IMR-90 (cell line): ENCODE measurements around the gene BRINP3. TPM values are rescaled to one million over a fixed set of nuclear protein-coding genes. Genes with fewer than 3 reads are reported as not detected.

Source experiments
- ATAC-seq: fragments of 200-7000 bp; cut with Tn5 transposase; 2 replicates; pipeline ENCODE4 v1.9.1; 2020; ENCODE audit warnings: low read depth, mild to moderate bottlenecking, moderate library complexity
- BruUV-seq: library from RNA; stranded (reverse); fragments of 400-500 nt; replicated peaks from 2 replicates; lab custom pipeline; 2021; lab: Mats Ljungman, UMichigan
- CTCF ChIA-PET: fragments of 300-600 bp; formaldehyde crosslinking; extraction: SDS; loops from one replicate; lab custom pipeline; 2021; ENCODE audit warnings: antibody characterized with exemption; lab: Yijun Ruan, JAX
- POLR2A ChIA-PET: fragments of 300-600 bp; sonication (Branson Sonifier 250); formaldehyde crosslinking; loops from one replicate; lab custom pipeline; 2022; ENCODE audit warnings: antibody characterized with exemption; ENCODE audit not compliant: unreplicated experiment; lab: Charles Lee
- DNase-seq: peaks from one replicate; pipeline ENCODE4 v3.0.0; 2013
- H2AFZ ChIP-seq: replicated peaks from 2 replicates; pipeline ENCODE3; 2013; ENCODE audit warnings: low read length, mild to moderate bottlenecking; ENCODE audit not compliant: poor library complexity
- H2AK5ac ChIP-seq: 2 replicates; pipeline ENCODE4 v1.6.1; 2013; ENCODE audit warnings: low read depth, low read length, inconsistent platforms
- H2AK9ac ChIP-seq: replicated peaks from 2 replicates; pipeline ENCODE3; 2013; ENCODE audit warnings: mild to moderate bottlenecking, low read depth, low read length, moderate library complexity; ENCODE audit not compliant: poor library complexity
- H2BK120ac ChIP-seq: 2 replicates; pipeline ENCODE4 v1.6.1; 2013; ENCODE audit warnings: low read depth, low read length, inconsistent platforms
- H2BK15ac ChIP-seq: 3 replicates; pipeline ENCODE4 v1.6.1; 2013; ENCODE audit warnings: low read depth, low read length, inconsistent platforms
- H2BK20ac ChIP-seq: 2 replicates; pipeline ENCODE4 v1.6.1; 2013; ENCODE audit warnings: low read depth, mild to moderate bottlenecking, inconsistent platforms, low read length, moderate library complexity
- H2BK5ac ChIP-seq: 2 replicates; pipeline ENCODE4 v1.6.1; 2013; ENCODE audit warnings: mild to moderate bottlenecking, low read depth, low read length, inconsistent platforms; ENCODE audit not compliant: poor library complexity, severe bottlenecking
- H3K14ac ChIP-seq: replicated peaks from 2 replicates; pipeline ENCODE4 v1.6.1; 2013; ENCODE audit warnings: low read depth, low read length, inconsistent platforms
- H3K18ac ChIP-seq: 2 replicates; pipeline ENCODE4 v1.6.1; 2013; ENCODE audit warnings: low read depth, low read length, control low read depth
- H3K23ac ChIP-seq: 2 replicates; pipeline ENCODE4 v1.6.1; 2013; ENCODE audit warnings: low read depth, low read length, inconsistent platforms
- H3K27ac ChIP-seq: 2 replicates; pipeline ENCODE4 v1.5.1; 2013; ENCODE audit warnings: mild to moderate bottlenecking, control low read depth, low read length; ENCODE audit not compliant: insufficient read depth
- H3K27me3 ChIP-seq: 2 replicates; pipeline ENCODE4 v1.6.1; 2013; ENCODE audit warnings: low read length; ENCODE audit not compliant: control insufficient read depth, insufficient read depth
- H3K36me3 ChIP-seq: 2 replicates; pipeline ENCODE4 v1.6.1; 2013; ENCODE audit warnings: low read length, mixed read lengths; ENCODE audit not compliant: control insufficient read depth, insufficient read depth
- H3K4ac ChIP-seq: 2 replicates; pipeline ENCODE4 v1.6.1; 2013; ENCODE audit warnings: low read depth, low read length, inconsistent platforms
- H3K4me1 ChIP-seq: 2 replicates; pipeline ENCODE4 v1.6.1; 2013; ENCODE audit warnings: low read length, mixed read lengths; ENCODE audit not compliant: control insufficient read depth, insufficient read depth
- H3K4me2 ChIP-seq: 2 replicates; pipeline ENCODE4 v1.6.1; 2013; ENCODE audit warnings: low read depth, mild to moderate bottlenecking, control low read depth, low read length, moderate library complexity
- H3K4me3 ChIP-seq: 2 replicates; pipeline ENCODE4 v1.5.1; 2013; ENCODE audit warnings: low read depth, mild to moderate bottlenecking, control low read depth, low read length, moderate library complexity; ENCODE audit not compliant: insufficient read depth
- H3K56ac ChIP-seq: 2 replicates; pipeline ENCODE4 v1.6.1; 2013; ENCODE audit warnings: low read length, inconsistent platforms; ENCODE audit not compliant: insufficient read depth; ENCODE audit errors: extremely low read depth
- H3K79me1 ChIP-seq, 2 experiments: 2 replicates each; pipeline ENCODE4 v1.6.1; 2013; ENCODE audit warnings: low read length in 2 of 2, inconsistent platforms in 1 of 2, low read depth in 1 of 2
- H3K9ac ChIP-seq: 2 replicates; pipeline ENCODE4 v1.6.1; 2013; ENCODE audit warnings: low read depth, low read length, control low read depth
- H3K9me1 ChIP-seq: 2 replicates; pipeline ENCODE4 v1.6.1; 2013; ENCODE audit warnings: low read length, inconsistent platforms; ENCODE audit not compliant: insufficient read depth
- H3K9me3 ChIP-seq: 2 replicates; pipeline ENCODE4 v1.6.1; 2013; ENCODE audit warnings: low read length; ENCODE audit not compliant: control insufficient read depth, insufficient read depth
- H4K20me1 ChIP-seq: 2 replicates; pipeline ENCODE4 v1.6.1; 2013; ENCODE audit warnings: low read length, inconsistent platforms; ENCODE audit not compliant: insufficient read depth
- H4K5ac ChIP-seq: 2 replicates; pipeline ENCODE4 v1.6.1; 2013; ENCODE audit warnings: mild to moderate bottlenecking, low read depth, low read length, control low read depth
- H4K8ac ChIP-seq, 2 experiments: 2 replicates each; pipeline ENCODE4 v1.6.1; 2013; ENCODE audit warnings: low read depth in 2 of 2, low read length in 2 of 2, control low read depth in 1 of 2, inconsistent platforms in 1 of 2
- H4K91ac ChIP-seq: 2 replicates; pipeline ENCODE4 v1.6.1; 2013; ENCODE audit warnings: low read depth, low read length, inconsistent platforms; ENCODE audit not compliant: insufficient read depth
- BHLHE40 ChIP-seq: fragments of 150-350 bp; IDR thresholded peaks from 2 replicates; pipeline ENCODE4 v1.6.1; 2016; ENCODE audit warnings: mild to moderate bottlenecking, low read depth, low read length
- CEBPB ChIP-seq: IDR thresholded peaks from 2 replicates; pipeline ENCODE4 v1.6.1; 2012; ENCODE audit warnings: low read depth, low read length, improper control_type of control experiment
- CHD1 ChIP-seq: IDR thresholded peaks from 2 replicates; pipeline ENCODE4 v1.6.1; 2012; ENCODE audit warnings: low read depth, low read length, improper control_type of control experiment
- FOS ChIP-seq: fragments of 150-350 bp; IDR thresholded peaks from 2 replicates; pipeline ENCODE4 v1.6.1; 2016; ENCODE audit warnings: low read depth, low read length
- MAFK ChIP-seq: IDR thresholded peaks from 2 replicates; pipeline ENCODE4 v1.6.1; 2012; ENCODE audit warnings: low read depth, low read length, improper control_type of control experiment
- MAZ ChIP-seq: IDR thresholded peaks from 2 replicates; pipeline ENCODE4 v1.6.1; 2012; ENCODE audit warnings: low read depth, mild to moderate bottlenecking, low read length, improper control_type of control experiment, moderate library complexity, borderline replicate concordance
- MXI1 ChIP-seq: IDR thresholded peaks from 2 replicates; pipeline ENCODE4 v1.6.1; 2012; ENCODE audit warnings: low read depth, mild to moderate bottlenecking, low read length, moderate library complexity, borderline replicate concordance
- NFE2L2 ChIP-seq: fragments of 150-350 bp; IDR thresholded peaks from 2 replicates; pipeline ENCODE4 v1.6.1; 2016; ENCODE audit warnings: low read depth, mild to moderate bottlenecking, low read length
- POLR2A ChIP-seq: IDR thresholded peaks from 2 replicates; pipeline ENCODE4 v1.6.1; 2012; ENCODE audit warnings: mild to moderate bottlenecking, low read depth, low read length
- RAD21 ChIP-seq: IDR thresholded peaks from 2 replicates; pipeline ENCODE4 v1.6.1; 2012; ENCODE audit warnings: low read length, improper control_type of control experiment
- RCOR1 ChIP-seq: IDR thresholded peaks from 2 replicates; pipeline ENCODE4 v1.6.1; 2012; ENCODE audit warnings: mild to moderate bottlenecking, low read length, improper control_type of control experiment; ENCODE audit not compliant: insufficient replicate concordance
- RFX5 ChIP-seq: IDR thresholded peaks from 2 replicates; pipeline ENCODE4 v1.8.0; 2012; ENCODE audit warnings: low read depth, mild to moderate bottlenecking, low read length, moderate library complexity
- SMC3 ChIP-seq: fragments of 150-350 bp; IDR thresholded peaks from 2 replicates; pipeline ENCODE4 v1.6.1; 2016; ENCODE audit warnings: low read depth, mild to moderate bottlenecking, antibody characterized with exemption, low read length, moderate library complexity
- WGBS, 2 experiments: methylation state at CpG; one replicate each; pipeline versions ENCODE4 v1.1.5 to v1.1.7; 2013; ENCODE audit warnings: missing lambda C conversion rate in 2 of 2; ENCODE audit not compliant: insufficient read length in 1 of 2; ENCODE audit errors: extremely low coverage in 2 of 2; 5-methylcytosine and 5-hydroxymethylcytosine counted together
- dilution Hi-C: fragments of 300-500 bp; cut with HindIII; formaldehyde crosslinking; loops from one replicate; pipeline ENCODE4 v1.14.3; 2018; ENCODE audit warnings: low sequenced_read_pairs; ENCODE audit not compliant: unreplicated experiment
- in situ Hi-C: fragments of 300-500 bp; cut with MboI; formaldehyde crosslinking; loops from 3 replicates; pipeline ENCODE4 v1.14.3; 2019; ENCODE audit warnings: low sequenced_read_pairs, inconsistent platforms, mixed read lengths
- intact Hi-C: fragments of 100-400 bp; cut with micrococcal nuclease; formaldehyde crosslinking; loops from 2 replicates; pipeline ENCODE4 v1.10.0; 2022
- polyA plus RNA-seq, 3 experiments: library from polyadenylated mRNA; depleted of rRNA; stranded (reverse); fragments of >200 nt; gene quantifications; 2 replicates each; pipeline ENCODE4 v1.2.3, GENCODE V29; 2012; ENCODE audit warnings: low replicate concordance in 1 of 3
- total RNA-seq: library from RNA; depleted of rRNA; stranded (reverse); fragments of >200 nt; gene quantifications from 2 replicates; pipeline ENCODE4 v1.2.3, GENCODE V29; 2012
- TF ChIP-seq, protein P1 (sequence below): fragments of 150-350 bp; IDR thresholded peaks from 2 replicates; pipeline ENCODE4 v1.6.1; 2016; ENCODE audit warnings: low read depth, mild to moderate bottlenecking, low read length, moderate library complexity, borderline replicate concordance
- TF ChIP-seq, protein P2 (sequence below): fragments of 150-350 bp; IDR thresholded peaks from 2 replicates; pipeline ENCODE4 v1.6.1; 2017; ENCODE audit warnings: mild to moderate bottlenecking, antibody characterized with exemption, low read length, low read depth
- TF ChIP-seq, protein P3 (sequence below): conservative IDR thresholded peaks from 2 replicates; pipeline ENCODE4 v1.5.1; 2012; ENCODE audit warnings: mild to moderate bottlenecking, low read depth, low read length, improper control_type of control experiment

Gene BRINP3
- total and polyA plus RNA-seq, 2 of the 4 experiments (the other 2 are of a cell fraction) = 0.15 to 0.36 TPM

DNA sequence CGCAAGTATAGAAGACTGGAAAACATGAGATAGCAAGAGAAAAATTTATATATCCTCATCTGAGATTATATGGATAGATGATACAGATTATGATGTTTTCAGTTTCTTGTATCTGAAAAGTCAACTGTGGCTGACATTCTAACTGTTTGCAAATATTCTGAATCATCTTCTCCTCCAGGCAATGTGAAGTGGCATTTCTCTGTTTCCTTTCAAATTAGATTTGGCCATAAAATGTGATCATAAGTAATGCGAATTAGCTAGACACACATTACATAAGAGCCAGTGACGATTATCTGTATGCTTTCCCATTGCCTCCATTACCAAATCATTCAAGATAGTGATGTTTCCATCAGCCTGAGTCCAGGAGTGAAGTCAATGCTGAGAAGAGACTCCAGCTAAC is 265.2 kb downstream of the BRINP3 start:
- no peak overlapping the region for H2BK15ac ChIP-seq
- no peak overlapping the region for H2BK120ac ChIP-seq
- no peak overlapping the region for H3K18ac ChIP-seq
- H2BK5ac ChIP-seq = no peak overlapping the region
- intact Hi-C loops = no loop called here
- no peaks in the 10 kb centered on the region for H3K9me1 ChIP-seq
- H4K20me1 ChIP-seq = no peaks in the 10 kb centered on the region
- DNase-seq = no peak
- H4K5ac ChIP-seq = no peak overlapping the region
- H3K79me1 ChIP-seq = no peaks in the 10 kb centered on the region
- ChIA-PET CTCF (no interaction called here), POLR2A (no interaction called here)
- in situ Hi-C loops = no loop called here
- no CpG with 5 or more reads among the region's 3 CpGs for WGBS, 2 experiments
- no peaks in the 10 kb centered on the region for H3K27me3 ChIP-seq
- H3K4ac ChIP-seq = no peak overlapping the region
- TF ChIP-seq MAFK (no peak), NFE2L2 (no peak), MAZ (no peak), BHLHE40 (no peak), MXI1 (no peak), FOS (no peak), SMC3 (no peak), RAD21 (no peak), RCOR1 (no peak), CHD1 (no peak), CEBPB (no peak), RFX5 (no peak), POLR2A (no peak)
- TF ChIP-seq, protein P1, sequence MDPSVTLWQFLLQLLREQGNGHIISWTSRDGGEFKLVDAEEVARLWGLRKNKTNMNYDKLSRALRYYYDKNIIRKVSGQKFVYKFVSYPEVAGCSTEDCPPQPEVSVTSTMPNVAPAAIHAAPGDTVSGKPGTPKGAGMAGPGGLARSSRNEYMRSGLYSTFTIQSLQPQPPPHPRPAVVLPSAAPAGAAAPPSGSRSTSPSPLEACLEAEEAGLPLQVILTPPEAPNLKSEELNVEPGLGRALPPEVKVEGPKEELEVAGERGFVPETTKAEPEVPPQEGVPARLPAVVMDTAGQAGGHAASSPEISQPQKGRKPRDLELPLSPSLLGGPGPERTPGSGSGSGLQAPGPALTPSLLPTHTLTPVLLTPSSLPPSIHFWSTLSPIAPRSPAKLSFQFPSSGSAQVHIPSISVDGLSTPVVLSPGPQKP = no peak
- TF ChIP-seq, protein P2, sequence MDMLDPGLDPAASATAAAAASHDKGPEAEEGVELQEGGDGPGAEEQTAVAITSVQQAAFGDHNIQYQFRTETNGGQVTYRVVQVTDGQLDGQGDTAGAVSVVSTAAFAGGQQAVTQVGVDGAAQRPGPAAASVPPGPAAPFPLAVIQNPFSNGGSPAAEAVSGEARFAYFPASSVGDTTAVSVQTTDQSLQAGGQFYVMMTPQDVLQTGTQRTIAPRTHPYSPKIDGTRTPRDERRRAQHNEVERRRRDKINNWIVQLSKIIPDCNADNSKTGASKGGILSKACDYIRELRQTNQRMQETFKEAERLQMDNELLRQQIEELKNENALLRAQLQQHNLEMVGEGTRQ = no peak
- TF ChIP-seq, protein P3, sequence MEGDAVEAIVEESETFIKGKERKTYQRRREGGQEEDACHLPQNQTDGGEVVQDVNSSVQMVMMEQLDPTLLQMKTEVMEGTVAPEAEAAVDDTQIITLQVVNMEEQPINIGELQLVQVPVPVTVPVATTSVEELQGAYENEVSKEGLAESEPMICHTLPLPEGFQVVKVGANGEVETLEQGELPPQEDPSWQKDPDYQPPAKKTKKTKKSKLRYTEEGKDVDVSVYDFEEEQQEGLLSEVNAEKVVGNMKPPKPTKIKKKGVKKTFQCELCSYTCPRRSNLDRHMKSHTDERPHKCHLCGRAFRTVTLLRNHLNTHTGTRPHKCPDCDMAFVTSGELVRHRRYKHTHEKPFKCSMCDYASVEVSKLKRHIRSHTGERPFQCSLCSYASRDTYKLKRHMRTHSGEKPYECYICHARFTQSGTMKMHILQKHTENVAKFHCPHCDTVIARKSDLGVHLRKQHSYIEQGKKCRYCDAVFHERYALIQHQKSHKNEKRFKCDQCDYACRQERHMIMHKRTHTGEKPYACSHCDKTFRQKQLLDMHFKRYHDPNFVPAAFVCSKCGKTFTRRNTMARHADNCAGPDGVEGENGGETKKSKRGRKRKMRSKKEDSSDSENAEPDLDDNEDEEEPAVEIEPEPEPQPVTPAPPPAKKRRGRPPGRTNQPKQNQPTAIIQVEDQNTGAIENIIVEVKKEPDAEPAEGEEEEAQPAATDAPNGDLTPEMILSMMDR = no peak
- H3K9ac ChIP-seq = no peak overlapping the region
- no peak overlapping the region for H3K23ac ChIP-seq
- H3K4me3 ChIP-seq = no peak overlapping the region
- no peak overlapping the region for H4K91ac ChIP-seq
- no TSS peak for BruUV-seq
- H3K9me3 ChIP-seq = no peaks in the 10 kb centered on the region
- H3K14ac ChIP-seq = no peak overlapping the region
- H2AK5ac ChIP-seq = no peak overlapping the region
- H2AK9ac ChIP-seq = no peak overlapping the region
- no peak overlapping the region for H2BK20ac ChIP-seq
- H4K8ac ChIP-seq = no peak overlapping the region
- H3K27ac ChIP-seq = no peak overlapping the region
- H2AFZ ChIP-seq = no peak overlapping the region
- no peaks in the 10 kb centered on the region for H3K4me1 ChIP-seq
- H3K36me3 ChIP-seq = no peaks in the 10 kb centered on the region
- ATAC-seq = no peak
- no peak overlapping the region for H3K4me2 ChIP-seq
- dilution Hi-C loops = no loop called here
- H3K56ac ChIP-seq = no peak overlapping the region
